Stimulated activated naive CD4-positive, alpha-beta T cell treated with Interleukin-2 at 50 U/mL for 16 hours (primary cell): ENCODE data around the gene NRIP1.

Experiments used
- DNase-seq: peaks from one replicate; lab custom pipeline; 2025; lab: John Stamatoyannopoulos, UW

NRIP1 gene

DNA sequence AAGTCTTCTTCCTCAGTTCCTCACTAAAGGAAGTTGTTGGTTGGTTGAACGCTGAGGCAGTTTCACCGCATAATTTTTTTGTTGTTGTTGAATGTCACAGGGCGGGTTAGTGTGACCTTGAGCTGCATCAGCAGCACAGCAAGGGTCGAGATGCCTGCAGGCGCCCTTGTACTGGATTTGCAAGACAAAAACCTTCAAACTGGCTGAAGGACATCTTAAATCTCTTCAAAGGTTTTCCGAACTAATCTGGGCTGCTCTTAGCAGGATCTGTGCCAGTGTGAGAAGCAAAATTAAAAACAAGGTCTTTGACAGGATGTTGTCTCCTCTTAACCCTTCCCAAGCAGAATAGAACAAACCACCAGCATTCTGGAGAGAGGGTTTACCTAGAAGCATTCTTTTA lies 59.4 kb downstream of the NRIP1 start:
- no peak for DNase-seq

- no peak for DNase-seq
Observed at GRCh38 chr21:15004721-15005370, 60.0 kb downstream of the NRIP1 start.

- no peak for DNase-seq
Observed at GRCh38 chr21:15003463-15004135, 61.2 kb downstream of the NRIP1 start.

DNA sequence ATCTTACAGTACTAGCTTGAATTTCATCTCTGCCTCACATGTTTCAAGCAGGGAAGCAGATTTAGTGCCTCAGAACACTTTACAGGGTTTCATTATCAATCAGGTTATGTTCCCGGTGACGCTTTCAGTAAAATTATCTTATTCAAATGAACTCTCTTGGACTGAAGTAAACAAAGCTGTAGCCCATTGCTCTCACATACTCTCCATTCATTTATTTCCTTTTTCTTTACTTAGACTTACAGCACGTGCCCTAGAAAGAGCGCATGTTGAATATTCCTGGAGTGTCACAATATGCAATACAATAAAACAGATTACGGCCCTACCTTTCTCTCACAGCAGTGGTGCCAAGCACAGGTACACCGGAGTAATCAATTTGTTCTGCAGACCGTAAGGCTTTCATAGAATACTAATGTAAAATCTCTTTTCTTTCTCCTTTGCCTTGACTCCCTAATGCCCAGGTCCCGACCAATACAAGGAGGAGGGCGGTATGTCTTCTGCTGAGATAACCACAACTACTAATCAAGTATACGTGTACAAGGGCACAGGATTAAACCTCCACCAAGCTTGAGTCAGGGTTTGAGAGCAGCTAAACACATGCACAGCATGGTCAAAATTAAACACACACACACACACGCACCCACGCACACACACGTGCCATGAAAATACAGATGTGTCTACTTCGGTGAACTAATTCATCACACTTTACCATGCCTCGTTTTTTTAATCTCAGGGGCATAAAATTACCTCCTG lies 62.8 kb downstream of the NRIP1 start:
- DNase-seq: no peak

- DNase-seq: no peak
Observed at GRCh38 chr21:15001113-15001512, 63.7 kb downstream of the NRIP1 start.

- no peak for DNase-seq
Observed at GRCh38 chr21:15000081-15000480, 64.7 kb downstream of the NRIP1 start.

- DNase-seq: no peak
Observed at GRCh38 chr21:14998784-14999183, 66.0 kb downstream of the NRIP1 start.

- no peak for DNase-seq
Observed at GRCh38 chr21:14998336-14998735, 66.5 kb downstream of the NRIP1 start.

GRCh38 chr21:14995695-14996490 lies 68.9 kb downstream of the NRIP1 start:
- no peak for DNase-seq

GRCh38 chr21:14995226-14995625 lies 69.6 kb downstream of the NRIP1 start:
- DNase-seq: no peak

DNA sequence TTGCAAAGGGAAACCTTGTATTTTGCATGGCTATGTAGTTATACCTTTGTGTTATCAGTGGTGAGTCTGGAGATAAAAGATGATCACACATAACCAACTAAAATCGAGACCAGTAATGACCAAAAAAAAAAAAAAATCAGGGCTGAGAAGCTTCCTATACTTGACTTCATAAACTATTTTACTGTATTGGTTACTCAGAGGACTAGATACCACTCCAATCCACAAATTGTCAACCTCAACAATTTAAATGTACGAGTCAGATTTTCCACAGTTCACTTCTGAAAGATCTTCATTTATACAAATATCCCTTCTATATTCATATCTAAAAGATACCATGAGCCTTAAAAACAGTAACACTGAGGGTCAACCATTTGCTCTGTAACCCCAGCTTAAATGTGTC lies 71.7 kb downstream of the NRIP1 start:
- DNase-seq: no peak

- no peak for DNase-seq
Observed at GRCh38 chr21:14991957-14992356, 72.8 kb downstream of the NRIP1 start.

DNA sequence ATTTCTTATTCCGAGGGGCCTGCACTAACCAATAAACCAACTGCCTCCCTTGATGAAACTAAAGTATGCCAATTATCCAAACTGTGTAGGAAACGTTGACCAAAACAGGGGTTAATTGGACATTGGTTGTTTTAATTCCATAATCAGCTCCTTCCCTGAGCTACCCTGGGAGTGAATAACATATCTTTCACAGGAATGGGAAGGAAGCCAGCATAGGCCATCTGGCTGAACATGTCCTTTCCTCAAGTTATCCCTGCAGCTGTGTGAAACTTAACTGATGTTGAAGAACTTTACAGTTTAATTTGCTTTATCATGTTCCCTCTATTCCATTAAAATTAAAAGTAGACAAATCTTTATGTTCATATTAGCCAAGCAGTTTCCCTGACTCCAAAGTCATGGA lies 75.4 kb downstream of the NRIP1 start:
- no peak for DNase-seq

DNA sequence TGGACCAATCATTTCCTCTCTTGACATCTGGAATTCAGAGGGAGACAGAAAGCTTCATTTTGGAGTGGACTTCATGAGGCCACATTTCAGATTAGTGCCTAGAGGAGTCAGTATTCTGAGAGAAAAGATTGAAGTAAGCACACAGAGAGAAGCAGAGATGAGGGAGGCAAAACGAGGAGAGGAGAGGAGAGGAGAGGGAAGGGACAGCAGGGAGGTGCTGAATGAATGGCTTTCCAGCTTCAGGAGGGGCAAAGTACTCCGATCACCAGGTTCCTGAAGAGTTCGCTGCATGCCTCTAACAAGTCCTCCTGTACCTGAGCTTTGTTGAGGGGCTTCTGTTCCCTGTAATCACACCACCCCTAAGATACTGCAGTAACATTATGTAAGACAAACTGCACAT lies 76.0 kb downstream of the NRIP1 start:
- no peak for DNase-seq

DNA sequence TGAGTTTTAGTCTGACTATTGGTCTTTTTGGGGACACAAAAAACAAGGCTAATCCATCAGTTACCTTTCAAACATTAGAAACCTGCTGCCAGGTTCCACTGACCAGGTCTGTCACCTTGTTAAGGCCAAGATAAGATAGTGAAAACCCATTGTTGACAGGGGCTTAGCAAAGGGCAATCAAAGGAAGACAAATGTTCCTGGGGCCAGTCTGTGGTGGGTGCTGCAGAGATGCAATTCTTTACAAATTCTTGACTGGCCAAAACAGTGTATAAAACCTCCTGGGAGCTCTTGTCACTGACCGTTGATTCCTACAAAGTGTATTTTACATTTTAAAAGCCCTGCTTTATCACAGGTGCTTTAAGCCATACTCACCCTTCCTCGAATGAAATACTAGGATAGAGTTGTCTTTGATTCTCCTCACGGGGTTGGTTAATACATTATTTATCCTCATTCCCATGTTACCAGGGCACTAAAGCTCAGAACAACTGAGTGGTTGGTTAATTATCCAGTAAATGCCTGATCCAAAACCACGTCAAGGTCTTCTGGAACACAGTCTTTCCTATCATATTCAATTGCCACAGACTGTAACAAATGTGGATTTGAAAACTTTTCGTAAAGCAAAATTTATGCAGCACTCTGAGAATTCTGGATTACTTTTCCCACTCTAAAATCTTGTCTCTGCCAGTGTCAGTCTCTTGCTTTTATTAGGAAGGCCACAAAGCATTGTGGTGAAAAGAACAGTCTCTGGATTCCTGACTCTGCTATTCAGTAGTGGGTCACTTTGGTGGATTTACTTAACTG lies 77.2 kb downstream of the NRIP1 start:
- DNase-seq: no peak

DNA sequence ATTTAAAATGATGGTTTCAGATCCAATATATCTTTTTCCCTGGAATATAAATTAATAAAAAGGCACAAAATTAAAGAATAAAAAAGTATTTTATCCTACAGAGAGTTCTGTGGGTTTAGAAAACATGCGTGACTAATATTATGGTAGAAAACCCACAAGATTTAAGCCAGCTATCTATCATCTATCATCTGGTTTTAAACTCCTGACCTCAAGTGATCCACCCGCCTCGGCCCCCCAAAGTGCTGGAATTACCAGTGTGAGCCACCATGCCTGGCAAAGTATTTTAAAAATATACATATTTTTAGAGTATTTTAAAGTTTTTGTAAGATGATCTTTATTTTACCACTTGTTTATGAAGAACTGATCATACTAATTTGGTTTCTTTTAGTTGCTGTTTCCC lies 79.5 kb downstream of the NRIP1 start:
- DNase-seq: no peak

- DNase-seq: no peak
Observed at GRCh38 chr21:14982336-14982735, 82.5 kb downstream of the NRIP1 start.

DNA sequence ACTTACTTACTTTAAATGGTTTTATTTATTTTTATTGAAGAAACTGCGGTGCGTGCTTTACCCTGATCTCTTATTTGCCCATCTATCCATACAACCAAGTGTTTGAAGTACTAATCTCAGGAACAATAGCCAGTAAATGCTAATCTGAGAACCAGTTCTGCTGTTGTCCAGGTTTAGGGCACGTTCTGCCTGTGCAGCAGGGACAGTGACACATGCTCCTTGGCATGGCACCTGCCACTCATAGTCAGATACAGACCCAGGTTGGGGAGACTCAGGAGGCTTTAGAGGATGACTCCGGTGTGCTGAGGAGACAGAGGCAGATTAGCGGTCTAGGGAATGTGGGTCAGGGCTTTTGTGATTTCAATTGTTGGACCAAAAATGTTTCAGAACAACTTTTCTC lies 83.6 kb downstream of the NRIP1 start:
- no peak for DNase-seq

DNA sequence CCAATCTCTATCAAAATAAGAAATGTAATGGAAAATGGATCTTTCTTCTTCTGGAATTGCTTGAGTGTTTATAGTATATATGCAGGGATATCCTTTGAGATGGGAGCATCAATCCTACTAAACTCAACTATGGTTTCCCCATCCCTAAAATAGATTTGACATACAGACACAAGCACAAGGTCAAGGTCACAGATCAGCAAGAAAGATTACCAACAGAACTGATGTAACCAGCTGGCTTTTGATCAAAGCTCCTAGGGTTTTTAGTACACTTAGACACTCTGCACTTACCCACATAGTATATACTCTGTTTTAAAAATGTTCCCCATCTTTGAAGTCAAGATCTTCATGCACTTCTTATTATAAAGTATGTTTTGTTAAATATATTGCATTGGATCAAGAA lies 85.5 kb downstream of the NRIP1 start:
- DNase-seq: no peak

DNA sequence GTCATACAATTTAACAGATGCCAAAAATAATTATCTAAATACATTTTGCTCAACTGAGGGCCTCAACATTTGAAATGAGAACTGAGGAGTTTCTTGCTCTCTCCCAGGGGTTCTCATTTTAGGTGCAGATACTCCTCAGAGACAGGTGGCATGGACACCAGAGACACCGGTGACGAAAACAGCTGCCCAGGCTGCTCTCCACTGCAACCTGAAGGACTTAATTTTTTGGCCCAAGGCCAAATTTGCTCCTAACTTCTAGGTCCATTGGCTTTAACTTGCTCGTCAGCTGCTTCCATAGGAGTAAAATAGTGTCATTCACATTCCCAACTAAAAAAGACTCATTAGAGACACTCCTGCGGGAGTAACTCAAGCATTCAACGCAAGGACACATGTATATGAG lies 87.0 kb downstream of the NRIP1 start:
- no peak for DNase-seq

DNA sequence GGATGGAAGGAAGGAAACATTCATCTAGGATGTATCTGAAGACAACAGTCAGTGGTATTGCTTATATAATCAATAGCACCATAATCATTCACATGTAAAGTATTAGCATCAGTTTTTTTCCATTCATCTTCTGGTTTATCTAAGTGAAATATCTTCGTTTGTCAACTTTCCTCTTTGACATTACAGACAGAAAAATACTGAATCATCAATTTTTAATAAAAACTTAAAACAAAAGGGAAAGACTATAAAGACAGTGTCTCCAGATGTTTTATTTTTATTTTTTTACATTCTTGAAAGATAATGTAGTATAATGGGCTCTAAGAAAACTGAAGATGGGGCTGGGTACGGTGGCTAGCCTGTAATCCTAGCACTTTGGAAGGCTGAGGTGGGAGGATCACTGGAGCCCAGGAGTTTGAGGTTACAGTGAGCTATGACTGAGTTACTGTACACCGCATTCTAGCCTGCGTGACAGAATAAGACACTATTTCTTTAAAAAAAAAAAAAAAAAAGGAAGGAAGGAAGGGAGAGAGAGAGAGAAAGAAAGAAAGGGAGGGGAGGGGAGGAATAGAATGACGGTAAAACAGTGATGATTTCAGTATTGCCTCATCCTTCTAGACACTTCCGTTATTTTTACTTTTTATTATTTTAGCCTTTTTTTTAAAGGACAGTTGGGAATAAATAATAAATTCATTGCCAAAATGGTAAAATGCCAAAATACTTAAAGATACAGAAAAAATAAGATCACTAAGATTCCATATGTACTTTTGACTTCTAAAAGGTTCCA lies 89.5 kb downstream of the NRIP1 start:
- no peak for DNase-seq
